Mucosa of descending colon (tissue), 3 donors: Measurements from ENCODE around the gene IRAK1. TPM values are rescaled to one million over a fixed set of nuclear protein-coding genes. Genes with fewer than 3 reads are reported as not detected.

ENCODE experiments used
- ATAC-seq: fragments of 200-7000 bp; cut with Tn5 transposase; one replicate; pipeline ENCODE4 v1.9.1; 2020; ENCODE audit warnings: mild to moderate bottlenecking, moderate library complexity
- DNase-seq, 3 donors: peaks; one replicate each; pipeline ENCODE4 v3.0.0-alpha.2; 2020
- H3K36me3 ChIP-seq: fragments of 200-600 bp; one replicate; pipeline ENCODE4 v1.8.0; 2021; ENCODE audit warnings: low read depth, mild to moderate bottlenecking
- H3K4me1 ChIP-seq: fragments of 200-600 bp; one replicate; pipeline ENCODE4 v1.8.0; 2021; ENCODE audit warnings: low read depth, mild to moderate bottlenecking
- H3K4me3 ChIP-seq: fragments of 200-600 bp; one replicate; pipeline ENCODE4 v1.8.0; 2021; ENCODE audit warnings: mild to moderate bottlenecking
- H3K9me3 ChIP-seq: fragments of 200-600 bp; one replicate; pipeline ENCODE4 v1.8.0; 2021; ENCODE audit warnings: mild to moderate bottlenecking
- CTCF ChIP-seq: fragments of 200-600 bp; IDR thresholded peaks from one replicate; pipeline ENCODE4 v1.8.0; 2022; ENCODE audit warnings: antibody characterized with exemption, mild to moderate bottlenecking
- intact Hi-C, 2 donors: fragments of 100-400 bp; cut with DNase I in 1 of 2; cut with micrococcal nuclease in 1 of 2; formaldehyde crosslinking; loops; one replicate each; pipeline versions ENCODE4 v1.11.0 to v1.11.1; 2022; cut with DNase I, micrococcal nuclease
- total RNA-seq, 3 donors: library from RNA; stranded (reverse); fragmentation: NEBNext Ultra II Directional in 2 of 3; extraction: Animal tissue kit (Norgen Biotek cat#: 25700) in 2 of 3; gene quantifications; one replicate each; pipeline versions ENCODE4 v1.2.1 to v1.2.4, GENCODE V29; 2021 to 2023
- donor health status: DM: no; HTN: no; CAD: no; lungs with moderate emphysema.
- donor health status: DM: no; HTN: no; CAD: no.
- donor health status: DM: no; HTN: yes; CAD: no.

The IRAK1 gene
- total RNA-seq, 3 donors from 2014 or later = 66.5 to 96.0 (median 85.2) TPM

GRCh38 chrX:153973127-153974002 lies 46.3 kb downstream of the IRAK1 start:
- ATAC-seq = no peak
- H3K9me3 ChIP-seq = no peaks in the 10 kb centered on the region
- intact Hi-C loops = no loop called here
- TF ChIP-seq CTCF = no peak
- H3K4me1 ChIP-seq = peaks cover 17% of the 10 kb centered on the region
- no peaks in the 10 kb centered on the region for H3K36me3 ChIP-seq
- DNase-seq = no peak
- H3K4me3 ChIP-seq = peak overlapping the region; percentile 48

GRCh38 chrX:153972368-153973126 lies 47.2 kb downstream of the IRAK1 start, which contains the start of gene TMEM187:
Gene TMEM187 (plus strand): TSS chrX:153972754. CDS start chrX:153982063, 9,309 bp downstream.
- Histone ChIP-seq H3K36me3 (no peaks in the 10 kb centered on the region), H3K4me1 (peaks cover 17% of the 10 kb centered on the region), H3K4me3 (peak within 1 kb of the TSS; percentile 48), H3K9me3 (no peaks in the 10 kb centered on the region)
- TF ChIP-seq CTCF = no peak
- ATAC-seq (peak; percentile 71), DNase-seq (peak; percentile 84 to 92 (median 88))
- intact Hi-C loops = no loop called here

GRCh38 chrX:153971450-153972367 lies 48.0 kb downstream of the IRAK1 start, which contains the start of gene HCFC1:
Gene HCFC1 (minus strand): TSS chrX:153971818. CDS start chrX:153970840, 978 bp downstream.
- H3K4me1 ChIP-seq = peaks cover 17% of the 10 kb centered on the region
- H3K4me3 ChIP-seq = peak within 1 kb of the TSS; percentile 48
- ATAC-seq = peak; percentile 71
- no peaks in the 10 kb centered on the region for H3K36me3 ChIP-seq
- no peaks in the 10 kb centered on the region for H3K9me3 ChIP-seq
- TF ChIP-seq CTCF = no peak
- intact Hi-C loops = no loop called here
- DNase-seq = peak; percentile 89 to 97 (median 91)

GRCh38 chrX:153971124-153971449 lies 48.6 kb downstream of the IRAK1 start:
- Histone ChIP-seq H3K4me3 (peak overlapping the region; percentile 48), H3K9me3 (no peaks in the 10 kb centered on the region), H3K4me1 (peaks cover 20% of the 10 kb centered on the region), H3K36me3 (no peaks in the 10 kb centered on the region)
- DNase-seq (peak; percentile 82 to 96 (median 91)), ATAC-seq (peak; percentile 68)
- no peak for TF ChIP-seq CTCF
- intact Hi-C loops = no loop called here
